ENCODE results near the gene DOLK. TPM values are rescaled to one million over a fixed set of nuclear protein-coding genes. Genes with fewer than 3 reads are reported as not detected.
"Not testable (repeated sequence)": the region's sequence is repeated elsewhere in the genome, so short reads cannot be mapped to it uniquely, and the experiment has no call there.

The DOLK gene
- total and polyA plus RNA-seq, 11 donors, result 7.8 to 15.6 (median 10.6) TPM

GRCh38 chr9:128946571-128947276, 679 bp downstream of the DOLK start:
- intact Hi-C loops (cut with DNase I), result no loop called here
- H3K4me3 ChIP-seq, result peak overlapping the region; percentile 61 to 97 (median 82)
- TF ChIP-seq CTCF (IDR thresholded peaks at IDR 0.05), result no peak
- TF ChIP-seq POLR2A (IDR thresholded peaks at IDR 0.05), result no peak
- H3K27ac ChIP-seq, result peak overlapping the region in 11 of 12 donors; percentile 80 to 96 (median 91)
- peak in 3 of 4 donors; percentile 32 to 51 (median 38) for ATAC-seq
- no peaks in the 10 kb centered on the region for H3K27me3 ChIP-seq
- H3K4me1 ChIP-seq, result peaks cover 3 to 52% (median 33%) of the 10 kb centered on the region in 12 donors
- no peaks in the 10 kb centered on the region for H3K9me3 ChIP-seq
- H3K36me3 ChIP-seq, result peaks cover 0 to 39% (median 13%) of the 10 kb centered on the region in 9 donors
- WGBS, 4 donors, result 17 to 29% (median 23%) methylated on average over 19 to 30 of the region's 30 CpGs
- peak in 3 of 5 donors; percentile 38 to 70 (median 47) for DNase-seq

- no peak for TF ChIP-seq CTCF (IDR thresholded peaks at IDR 0.05)
- TF ChIP-seq POLR2A (IDR thresholded peaks at IDR 0.05), result no peak
- WGBS, 4 donors, result 95 to 97% (median 96%) methylated on average over 18 to 19 of the region's 19 CpGs
- no peak overlapping the region for H3K27ac ChIP-seq
- H3K27me3 ChIP-seq, result no peaks in the 10 kb centered on the region
- intact Hi-C loops (cut with DNase I), result no loop called here
- ATAC-seq, result no peak
- peak overlapping the region in 4 of 12 donors; percentile 81 to 92 (median 84) for H3K4me3 ChIP-seq
- no peaks in the 10 kb centered on the region for H3K9me3 ChIP-seq
- H3K4me1 ChIP-seq, result peaks cover 5 to 60% (median 37%) of the 10 kb centered on the region in 12 donors
- no peak for DNase-seq
- peaks cover 0 to 37% (median 13%) of the 10 kb centered on the region in 9 donors for H3K36me3 ChIP-seq
Observed at GRCh38 chr9:128945798-128946501, 1.5 kb downstream of the DOLK start.

- H3K27me3 ChIP-seq; ATAC-seq; H3K4me3 ChIP-seq; DNase-seq; H3K27ac ChIP-seq; H3K9me3 ChIP-seq; intact Hi-C loops (cut with DNase I): not testable (repeated sequence)
- H3K36me3 ChIP-seq, result peaks cover 0 to 30% (median 6%) of the 10 kb centered on the region in 9 donors
- 88 to 95% (median 91%) methylated on average over 7 of the region's 7 CpGs for WGBS, 4 donors
- peaks cover 5 to 69% (median 41%) of the 10 kb centered on the region in 12 donors for H3K4me1 ChIP-seq
Observed at GRCh38 chr9:128944966-128945365, 2.4 kb downstream of the DOLK start.

- peak overlapping the region in 4 of 12 donors; percentile 14 to 67 (median 45) for H3K27ac ChIP-seq
- 88 to 95% (median 93%) methylated on average over 7 of the region's 7 CpGs for WGBS, 4 donors
- no peaks in the 10 kb centered on the region for H3K27me3 ChIP-seq
- DNase-seq (no peak), ATAC-seq (no peak)
- H3K9me3 ChIP-seq, result no peaks in the 10 kb centered on the region
- H3K4me3 ChIP-seq, result no peak overlapping the region
- peaks cover 0 to 26% (median 5%) of the 10 kb centered on the region in 9 donors for H3K36me3 ChIP-seq
- intact Hi-C loops (cut with DNase I), result no loop called here
- TF ChIP-seq CTCF (IDR thresholded peaks at IDR 0.05), result no peak
- no peak for TF ChIP-seq POLR2A (IDR thresholded peaks at IDR 0.05)
- H3K4me1 ChIP-seq, result peaks cover 5 to 68% (median 41%) of the 10 kb centered on the region in 12 donors
Observed at GRCh38 chr9:128943832-128944620, 3.4 kb downstream of the DOLK start.

Measured in heart left ventricle (tissue), 16 donors.